Adrenal gland (tissue), 12 donors: ENCODE data around the gene SDSL. TPM values are rescaled to one million over a fixed set of nuclear protein-coding genes. Genes with fewer than 3 reads are reported as not detected.

Source experiments
- DNase-seq, 7 donors: peaks; one replicate each; pipeline ENCODE4 v3.0.0-alpha.2; 2019 to 2020
- H3K27ac ChIP-seq, 5 donors: fragments of 200-600 bp; sonication (generic) in 4 of 5; 1 replicate in 3 of 5; 2 replicates in 2 of 5; pipeline versions ENCODE4 v1.5.1 to v1.8.0; 2016 to 2020; ENCODE audit warnings: mild to moderate bottlenecking in 1 of 5
- H3K27me3 ChIP-seq: fragments of 200-600 bp; 2 replicates; pipeline ENCODE4 v1.8.0; 2021
- H3K36me3 ChIP-seq, 2 donors: fragments of 200-600 bp; replicated peaks in 1 of 2; 1 replicate in 1 of 2; 2 replicates in 1 of 2; pipeline versions ENCODE4 v1.5.1 to v1.8.0; 2018 to 2022
- H3K4me1 ChIP-seq, 2 donors: fragments of 200-600 bp; replicated peaks in 1 of 2; 1 replicate in 1 of 2; 2 replicates in 1 of 2; pipeline versions ENCODE4 v1.5.1 to v1.8.0; 2018 to 2021
- H3K4me3 ChIP-seq, 4 donors: fragments of 200-600 bp; sonication (generic) in 3 of 4; one replicate each; pipeline ENCODE4 v1.5.1; 2016 to 2018
- H3K9me3 ChIP-seq, 3 donors: fragments of 200-600 bp; sonication (generic) in 1 of 3; replicated peaks in 1 of 3; 1 replicate in 2 of 3; 2 replicates in 1 of 3; pipeline versions ENCODE4 v1.5.1 to v1.8.0; 2016 to 2021
- POLR2A ChIP-seq, 2 donors: fragments of 450-650 bp; IDR thresholded peaks; one replicate each; pipeline ENCODE4 v1.6.1; 2017; ENCODE audit warnings: antibody characterized with exemption in 2 of 2, mild to moderate bottlenecking in 2 of 2, moderate library complexity in 1 of 2
- WGBS, 4 donors: extraction: QIAGEN DNeasy Blood & Tissue Kit in 2 of 4; methylation state at CpG; one replicate each; pipeline versions ENCODE4 v1.1.5 to v1.1.7; 2013 to 2017; 5-methylcytosine and 5-hydroxymethylcytosine counted together
- intact Hi-C, 2 donors: fragments of 100-400 bp; cut with DNase I; formaldehyde crosslinking; loops; one replicate each; pipeline versions ENCODE4 v1.14.1 to v1.15.0; 2022 to 2023
- polyA plus RNA-seq, 3 donors: library from polyadenylated mRNA; stranded (reverse); fragments of 200-250 nt in 2 of 3; fragments of 350-450 nt in 1 of 3; fragmentation: Illumina TruSeq in 1 of 3; extraction: RNeasy Lipid Tissue Mini Kit (QIAGEN cat#74804) in 1 of 3; gene quantifications; one replicate each; pipeline ENCODE4 v1.2.3, GENCODE V29; 2013 to 2014
- total RNA-seq, 9 donors: library from RNA; depleted of rRNA in 4 of 9; stranded (reverse); fragments of >200 nt in 4 of 9; fragments of 120-200 nt in 1 of 9; fragmentation: NEBNext Ultra II Directional in 1 of 9; extraction: Animal tissue kit (Norgen Biotek cat#: 25700) in 1 of 9; gene quantifications; one replicate each; pipeline versions ENCODE4 v1.1.0 to v1.2.4, GENCODE V29; 2013 to 2023
- TF ChIP-seq, protein P1 (sequence below), 6 experiments: fragments of 450-650 bp in 4 of 6; fragments of 200-600 bp in 2 of 6; sonication (generic) in 1 of 6; IDR thresholded peaks; 1 replicate in 5 of 6; 2 replicates in 1 of 6; pipeline versions ENCODE4 v1.5.1 to v1.8.0; 2016 to 2021; ENCODE audit warnings: antibody characterized with exemption in 6 of 6, mild to moderate bottlenecking in 2 of 6, moderate library complexity in 1 of 6
- donor health status: healthy with polysubstance abuse.
- donor health status: Bipolar disorder and iron deficiency.
- donor health status: DM: yes; HTN: yes; CAD: no.
- donor health status: DM: no; HTN: no; CAD: no.
- donor health status: DM: no; HTN: no; CAD: no.
- donor health status: DM: yes; HTN: yes; CAD: no.

Gene SDSL
- total and polyA plus RNA-seq, 12 donors: 11.6 to 111 (median 24.9) TPM

DNA sequence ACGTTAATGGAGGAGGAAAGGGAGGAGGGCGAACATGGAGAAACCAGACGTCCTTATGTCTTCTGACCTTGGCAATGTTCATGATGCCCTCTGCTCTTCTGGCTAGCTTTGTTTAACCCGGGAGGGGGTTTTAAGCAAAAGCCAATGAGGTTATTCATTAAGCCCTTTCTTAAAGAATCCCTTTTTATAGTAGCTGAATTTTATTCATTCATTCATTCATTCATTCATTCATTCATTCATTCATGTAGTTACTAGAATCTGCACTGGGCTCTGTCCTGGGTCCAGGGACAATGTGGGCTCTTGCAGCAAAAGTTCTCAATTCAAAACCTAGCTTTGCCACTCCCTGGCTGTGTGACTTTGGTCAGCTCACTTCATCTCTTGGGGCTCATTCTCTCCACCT, 35.5 kb downstream of the SDSL start:
- intact Hi-C loops: no loop called here
- no peak for DNase-seq
- H3K36me3 ChIP-seq: no peaks in the 10 kb centered on the region
- no peak overlapping the region for H3K27ac ChIP-seq
- 29 to 31% (median 30%) methylated on average over 4 of the region's 4 CpGs for WGBS, 4 donors
- no peaks in the 10 kb centered on the region for H3K9me3 ChIP-seq
- no peak overlapping the region for H3K4me3 ChIP-seq
- peaks cover 3 to 6% of the 10 kb centered on the region in 2 donors for H3K4me1 ChIP-seq
- peaks cover 13% of the 10 kb centered on the region for H3K27me3 ChIP-seq
- no peak for TF ChIP-seq POLR2A (IDR thresholded peaks at IDR 0.05)
- TF ChIP-seq, protein P1, sequence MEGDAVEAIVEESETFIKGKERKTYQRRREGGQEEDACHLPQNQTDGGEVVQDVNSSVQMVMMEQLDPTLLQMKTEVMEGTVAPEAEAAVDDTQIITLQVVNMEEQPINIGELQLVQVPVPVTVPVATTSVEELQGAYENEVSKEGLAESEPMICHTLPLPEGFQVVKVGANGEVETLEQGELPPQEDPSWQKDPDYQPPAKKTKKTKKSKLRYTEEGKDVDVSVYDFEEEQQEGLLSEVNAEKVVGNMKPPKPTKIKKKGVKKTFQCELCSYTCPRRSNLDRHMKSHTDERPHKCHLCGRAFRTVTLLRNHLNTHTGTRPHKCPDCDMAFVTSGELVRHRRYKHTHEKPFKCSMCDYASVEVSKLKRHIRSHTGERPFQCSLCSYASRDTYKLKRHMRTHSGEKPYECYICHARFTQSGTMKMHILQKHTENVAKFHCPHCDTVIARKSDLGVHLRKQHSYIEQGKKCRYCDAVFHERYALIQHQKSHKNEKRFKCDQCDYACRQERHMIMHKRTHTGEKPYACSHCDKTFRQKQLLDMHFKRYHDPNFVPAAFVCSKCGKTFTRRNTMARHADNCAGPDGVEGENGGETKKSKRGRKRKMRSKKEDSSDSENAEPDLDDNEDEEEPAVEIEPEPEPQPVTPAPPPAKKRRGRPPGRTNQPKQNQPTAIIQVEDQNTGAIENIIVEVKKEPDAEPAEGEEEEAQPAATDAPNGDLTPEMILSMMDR (IDR thresholded peaks at IDR 0.05): no peak

DNA sequence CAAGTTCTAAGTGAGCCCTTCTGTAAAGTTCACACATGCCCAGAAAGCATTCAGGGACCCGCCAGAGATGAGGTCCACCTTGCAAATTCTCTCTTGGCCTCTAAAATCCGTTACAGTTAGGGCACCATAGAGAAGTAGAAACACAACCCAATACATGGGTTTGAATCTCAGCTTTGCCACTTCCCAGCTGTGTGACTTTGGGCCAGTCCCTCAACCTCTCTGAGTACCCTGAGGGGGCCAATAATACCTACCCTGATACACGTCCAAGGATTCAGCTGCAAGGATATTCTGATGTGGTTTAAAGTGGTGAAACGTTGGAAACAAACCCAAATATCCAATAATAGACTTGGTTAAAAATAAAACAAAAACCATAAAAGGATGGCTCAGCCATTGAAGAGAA, 37.8 kb downstream of the SDSL start:
- TF ChIP-seq, protein P1 (IDR thresholded peaks at IDR 0.05): no peak
- no peak for TF ChIP-seq POLR2A (IDR thresholded peaks at IDR 0.05)
- DNase-seq: no peak
- Histone ChIP-seq H3K27ac (no peak overlapping the region), H3K27me3 (peaks cover 36% of the 10 kb centered on the region), H3K9me3 (no peaks in the 10 kb centered on the region), H3K36me3 (no peaks in the 10 kb centered on the region), H3K4me3 (no peak overlapping the region), H3K4me1 (peaks cover 21 to 25% of the 10 kb centered on the region in 2 donors)
- intact Hi-C loops: loop anchor here in 1 of 2 donors (5.0 kb wide), 1 partner anchor 452 kb away; no protein-coding TSS in a partner anchor
- 34 to 51% (median 39%) methylated on average over 4 of the region's 4 CpGs for WGBS, 4 donors

DNA sequence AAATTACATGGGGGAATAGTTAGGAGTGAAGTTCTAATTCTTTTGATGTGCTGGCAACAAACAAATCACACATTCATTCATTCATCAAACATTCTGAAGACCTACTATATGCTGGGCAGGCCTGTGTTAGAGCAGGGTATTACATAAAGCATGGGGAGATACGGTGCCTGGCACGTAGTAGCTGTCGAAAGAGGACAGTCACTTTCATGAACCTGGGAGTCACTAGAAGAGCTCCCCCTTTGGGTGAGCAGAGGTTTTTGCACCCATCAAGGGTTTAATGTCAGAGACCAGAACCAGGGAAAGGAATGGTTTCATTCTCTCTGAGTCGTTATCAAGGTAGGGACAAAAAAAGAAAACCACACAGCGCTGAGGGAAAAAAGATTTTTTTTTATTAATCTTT, 39.5 kb downstream of the SDSL start:
- peaks cover 23 to 31% of the 10 kb centered on the region in 2 donors for H3K4me1 ChIP-seq
- no peaks in the 10 kb centered on the region for H3K9me3 ChIP-seq
- H3K4me3 ChIP-seq: no peak overlapping the region
- H3K27ac ChIP-seq: no peak overlapping the region
- 51 to 61% (median 56%) methylated on average over 5 of the region's 5 CpGs for WGBS, 4 donors
- no peaks in the 10 kb centered on the region for H3K36me3 ChIP-seq
- TF ChIP-seq, protein P1 (IDR thresholded peaks at IDR 0.05): peak in 1 of 6 experiments; percentile 20
- TF ChIP-seq POLR2A (IDR thresholded peaks at IDR 0.05): no peak
- intact Hi-C loops: loop anchor here in 1 of 2 donors (5.0 kb wide), 1 partner anchor 451 kb away; no protein-coding TSS in a partner anchor
- H3K27me3 ChIP-seq: peaks cover 51% of the 10 kb centered on the region
- no peak for DNase-seq

DNA sequence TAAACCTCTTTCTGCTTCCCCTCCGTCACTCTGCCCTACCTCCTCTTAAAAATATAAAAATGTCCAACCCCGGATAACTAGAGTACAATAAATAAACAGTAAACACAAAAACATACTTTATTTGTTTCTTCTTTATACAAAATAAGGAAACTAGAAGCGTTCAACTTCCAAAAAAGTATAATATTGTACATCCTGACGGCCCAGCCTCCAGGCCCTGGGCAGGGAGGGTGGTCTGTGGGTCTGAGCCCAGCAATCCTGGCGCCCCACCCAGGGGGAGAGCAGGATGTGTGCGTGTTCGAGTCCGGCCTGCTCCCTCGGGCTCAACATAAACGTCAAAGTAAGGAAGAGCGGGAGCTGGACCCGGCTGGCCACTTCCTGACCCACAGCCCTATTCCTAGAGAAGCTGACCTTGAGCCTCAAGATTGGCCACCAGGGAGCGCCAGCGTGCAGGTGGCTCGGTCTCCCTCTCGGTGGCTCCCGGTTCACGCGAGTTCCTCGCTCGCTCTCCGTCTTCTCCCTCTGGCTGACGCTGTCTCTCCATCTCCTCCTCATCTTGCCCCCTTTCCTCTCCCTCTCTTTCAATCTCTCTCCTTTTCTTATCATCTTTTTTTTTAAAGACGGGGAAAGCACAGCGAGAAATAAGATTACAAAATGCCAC, 40.1 kb downstream of the SDSL start:
- intact Hi-C loops: loop anchor here in 1 of 2 donors (5.0 kb wide), 1 partner anchor 450 kb away; no protein-coding TSS in a partner anchor
- Histone ChIP-seq H3K27ac (no peak overlapping the region), H3K36me3 (no peaks in the 10 kb centered on the region), H3K4me3 (peak overlapping the region in 1 of 4 donors; percentile 45), H3K9me3 (no peaks in the 10 kb centered on the region), H3K4me1 (peaks cover 23 to 32% of the 10 kb centered on the region in 2 donors), H3K27me3 (peaks cover 57% of the 10 kb centered on the region)
- peak; percentile 74 to 92 (median 84) for DNase-seq
- TF ChIP-seq, protein P1 (IDR thresholded peaks at IDR 0.05): peak; percentile 67 to 87 (median 76)
- TF ChIP-seq POLR2A (IDR thresholded peaks at IDR 0.05): no peak
- WGBS, 4 donors: 13 to 15% (median 14%) methylated on average over 25 of the region's 25 CpGs
